HEK293 (cell line): Measurements from ENCODE around the gene NAPSA.

Source experiments
- CTCF ChIA-PET: fragments of 350-600 bp; formaldehyde crosslinking; extraction: SDS; loops from one replicate; lab custom pipeline; 2021; ENCODE audit warnings: antibody characterized with exemption; lab: Yijun Ruan, JAX
- POLR2A ChIA-PET: fragments of 300-600 bp; formaldehyde crosslinking; extraction: SDS; loops from one replicate; lab custom pipeline; 2020; ENCODE audit warnings: antibody characterized with exemption, inconsistent platforms; lab: Yijun Ruan, JAX
- H3K27ac ChIP-seq: fragments of 200-500 bp; sonication (Bioruptor generic); 2 replicates; pipeline ENCODE4 v1.5.1; 2014; ENCODE audit warnings: low read depth, low read length, control low read depth, inconsistent platforms; ENCODE audit errors: extremely low read depth
- H3K36me3 ChIP-seq, 2 experiments: fragments of 200-500 bp in 1 of 2; sonication (Bioruptor generic) in 1 of 2; 1 replicate in 1 of 2; 2 replicates in 1 of 2; pipeline ENCODE4 v1.5.1; 2014 to 2017; ENCODE audit warnings: inconsistent platforms in 2 of 2, low read length in 2 of 2; ENCODE audit not compliant: control insufficient read depth in 2 of 2, insufficient read depth in 1 of 2
- H3K4me1 ChIP-seq: fragments of 200-500 bp; sonication (Bioruptor generic); 2 replicates; pipeline ENCODE4 v1.5.1; 2014; ENCODE audit warnings: mild to moderate bottlenecking, low read length, inconsistent platforms; ENCODE audit not compliant: control insufficient read depth, insufficient read depth
- H3K4me3 ChIP-seq: 2 replicates; pipeline ENCODE4 v1.5.1; 2011; ENCODE audit warnings: low read depth, mild to moderate bottlenecking, control low read depth, low read length, moderate library complexity
- H3K9me3 ChIP-seq: fragments of 200-500 bp; sonication (Bioruptor generic); 2 replicates; pipeline ENCODE4 v1.5.1; 2014; ENCODE audit warnings: low read depth, low read length, inconsistent platforms; ENCODE audit not compliant: control insufficient read depth, insufficient read depth
- RBAK ChIP-seq: fragments of 450-650 bp; formaldehyde crosslinking; IDR thresholded peaks from 2 replicates; pipeline ENCODE4 v1.5.1; 2016; ENCODE audit warnings: missing biosample characterization, missing genetic modification characterization
- SP3 ChIP-seq: fragments of 450-650 bp; formaldehyde crosslinking; IDR thresholded peaks from 2 replicates; pipeline ENCODE4 v1.5.1; 2016; ENCODE audit warnings: missing biosample characterization, missing genetic modification characterization
- ZBTB17 ChIP-seq: fragments of 450-650 bp; formaldehyde crosslinking; IDR thresholded peaks from 2 replicates; pipeline ENCODE4 v1.5.1; 2016; ENCODE audit warnings: missing biosample characterization, missing genetic modification characterization
- ZBTB48 ChIP-seq: fragments of 450-650 bp; formaldehyde crosslinking; IDR thresholded peaks from 2 replicates; pipeline ENCODE4 v1.5.1; 2016; ENCODE audit warnings: missing biosample characterization, missing genetic modification characterization
- ZNF10 ChIP-seq: fragments of 450-650 bp; formaldehyde crosslinking; IDR thresholded peaks from 2 replicates; pipeline ENCODE4 v1.5.1; 2017; ENCODE audit warnings: missing biosample characterization, missing genetic modification characterization
- ZNF133 ChIP-seq: fragments of 450-650 bp; formaldehyde crosslinking; IDR thresholded peaks from 2 replicates; pipeline ENCODE4 v1.5.1; 2016; ENCODE audit warnings: missing biosample characterization, missing genetic modification characterization
- ZNF174 ChIP-seq: fragments of 450-650 bp; formaldehyde crosslinking; IDR thresholded peaks from 2 replicates; pipeline ENCODE4 v1.5.0; 2017; ENCODE audit warnings: missing biosample characterization, mild to moderate bottlenecking, missing genetic modification characterization
- ZNF19 ChIP-seq: fragments of 450-650 bp; formaldehyde crosslinking; IDR thresholded peaks from 2 replicates; pipeline ENCODE4; 2016; ENCODE audit warnings: missing biosample characterization, missing genetic modification characterization, low read depth
- ZNF221 ChIP-seq: fragments of 450-650 bp; formaldehyde crosslinking; IDR thresholded peaks from 2 replicates; pipeline ENCODE4 v1.5.1; 2017; ENCODE audit warnings: missing biosample characterization, missing genetic modification characterization, borderline replicate concordance
- ZNF302 ChIP-seq: fragments of 450-650 bp; formaldehyde crosslinking; IDR thresholded peaks from 2 replicates; pipeline ENCODE4 v1.5.1; 2016; ENCODE audit warnings: missing biosample characterization, missing genetic modification characterization, low read depth
- ZNF37A ChIP-seq: fragments of 450-650 bp; IDR thresholded peaks from 2 replicates; pipeline ENCODE4 v1.5.1; 2018; ENCODE audit warnings: missing biosample characterization, missing genetic modification characterization
- ZNF585B ChIP-seq: fragments of 450-650 bp; formaldehyde crosslinking; IDR thresholded peaks from 2 replicates; pipeline ENCODE4 v1.5.1; 2016; ENCODE audit warnings: missing biosample characterization, missing genetic modification characterization
- ZNF677 ChIP-seq: fragments of 450-650 bp; IDR thresholded peaks from 2 replicates; pipeline ENCODE4 v1.5.0; 2018; ENCODE audit warnings: missing biosample characterization, mild to moderate bottlenecking, missing genetic modification characterization, moderate library complexity
- ZNF785 ChIP-seq: fragments of 450-650 bp; formaldehyde crosslinking; IDR thresholded peaks from 2 replicates; pipeline ENCODE4 v1.5.1; 2016; ENCODE audit warnings: missing biosample characterization, missing genetic modification characterization
- TF ChIP-seq, protein P1 (sequence below): fragments of 450-650 bp; formaldehyde crosslinking; IDR thresholded peaks from 2 replicates; pipeline ENCODE4 v1.5.1; 2017; ENCODE audit warnings: missing biosample characterization, missing genetic modification characterization
- TF ChIP-seq, protein P2 (sequence below): fragments of 450-650 bp; formaldehyde crosslinking; IDR thresholded peaks from 2 replicates; pipeline ENCODE4 v1.5.1; 2016; ENCODE audit warnings: missing biosample characterization, missing genetic modification characterization
- TF ChIP-seq, protein P3 (sequence below): fragments of 450-650 bp; formaldehyde crosslinking; optimal IDR thresholded peaks from 2 replicates; pipeline ENCODE3; 2016; ENCODE audit warnings: missing biosample characterization, mild to moderate bottlenecking, missing genetic modification characterization
- TF ChIP-seq, protein P4 (sequence below): fragments of 450-650 bp; formaldehyde crosslinking; IDR thresholded peaks from 2 replicates; pipeline ENCODE4 v1.5.1; 2017; ENCODE audit warnings: missing biosample characterization, missing genetic modification characterization

Gene NAPSA

DNA sequence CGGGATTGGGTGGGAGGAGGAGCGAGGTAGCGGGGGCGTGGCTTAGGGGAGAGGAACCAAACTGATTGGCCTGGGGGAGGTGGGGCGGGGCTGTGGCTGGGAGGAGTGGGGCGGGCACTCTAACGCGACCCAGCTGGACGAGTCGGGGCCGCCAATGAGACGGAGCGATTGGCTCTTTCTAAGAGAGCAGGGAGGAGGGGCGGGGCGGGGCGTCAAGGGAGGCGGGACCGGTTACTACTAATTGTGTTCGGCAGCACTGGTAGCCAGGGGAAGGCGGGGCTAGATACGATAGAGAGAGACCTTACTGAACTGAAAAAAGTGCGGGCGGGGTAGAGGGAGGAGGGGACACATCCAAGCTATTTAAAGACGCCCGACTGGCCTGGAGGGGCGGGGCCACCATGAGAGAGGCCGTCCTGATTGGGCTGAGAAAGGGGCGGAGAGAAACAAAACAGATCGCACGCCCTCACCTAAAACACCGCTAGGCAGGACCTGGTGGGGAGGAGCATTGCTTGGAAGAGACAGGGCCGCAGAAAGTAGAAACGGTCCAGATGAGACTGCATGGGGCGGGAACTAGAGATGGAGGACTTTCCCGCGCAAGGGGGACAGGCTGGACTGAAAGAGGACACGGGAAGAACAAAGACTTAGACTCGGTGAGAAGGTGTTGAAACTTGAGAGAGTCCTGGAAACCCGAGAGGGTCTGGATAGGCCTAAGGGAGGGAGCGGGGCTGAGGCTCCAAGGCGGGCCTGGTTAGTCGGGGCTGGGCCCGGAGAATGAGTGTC lies 36.1 kb downstream of the NAPSA start, which contains the start of gene KCNC3 (continued):
- no peak for TF ChIP-seq RBAK
- TF ChIP-seq ZNF677 (tag by site-specific recombination), result no peak
- TF ChIP-seq ZNF133, result no peak
- no peak for TF ChIP-seq ZNF221 (tag by site-specific recombination)
- no peak for TF ChIP-seq ZNF302 (tag by site-specific recombination)
- no peak for TF ChIP-seq ZBTB48 (tag by site-specific recombination)
- no peak for TF ChIP-seq ZNF174 (tag by site-specific recombination)
- TF ChIP-seq, protein P1, sequence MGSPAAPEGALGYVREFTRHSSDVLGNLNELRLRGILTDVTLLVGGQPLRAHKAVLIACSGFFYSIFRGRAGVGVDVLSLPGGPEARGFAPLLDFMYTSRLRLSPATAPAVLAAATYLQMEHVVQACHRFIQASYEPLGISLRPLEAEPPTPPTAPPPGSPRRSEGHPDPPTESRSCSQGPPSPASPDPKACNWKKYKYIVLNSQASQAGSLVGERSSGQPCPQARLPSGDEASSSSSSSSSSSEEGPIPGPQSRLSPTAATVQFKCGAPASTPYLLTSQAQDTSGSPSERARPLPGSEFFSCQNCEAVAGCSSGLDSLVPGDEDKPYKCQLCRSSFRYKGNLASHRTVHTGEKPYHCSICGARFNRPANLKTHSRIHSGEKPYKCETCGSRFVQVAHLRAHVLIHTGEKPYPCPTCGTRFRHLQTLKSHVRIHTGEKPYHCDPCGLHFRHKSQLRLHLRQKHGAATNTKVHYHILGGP (tag by site-specific recombination), result no peak
- TF ChIP-seq, protein P2, sequence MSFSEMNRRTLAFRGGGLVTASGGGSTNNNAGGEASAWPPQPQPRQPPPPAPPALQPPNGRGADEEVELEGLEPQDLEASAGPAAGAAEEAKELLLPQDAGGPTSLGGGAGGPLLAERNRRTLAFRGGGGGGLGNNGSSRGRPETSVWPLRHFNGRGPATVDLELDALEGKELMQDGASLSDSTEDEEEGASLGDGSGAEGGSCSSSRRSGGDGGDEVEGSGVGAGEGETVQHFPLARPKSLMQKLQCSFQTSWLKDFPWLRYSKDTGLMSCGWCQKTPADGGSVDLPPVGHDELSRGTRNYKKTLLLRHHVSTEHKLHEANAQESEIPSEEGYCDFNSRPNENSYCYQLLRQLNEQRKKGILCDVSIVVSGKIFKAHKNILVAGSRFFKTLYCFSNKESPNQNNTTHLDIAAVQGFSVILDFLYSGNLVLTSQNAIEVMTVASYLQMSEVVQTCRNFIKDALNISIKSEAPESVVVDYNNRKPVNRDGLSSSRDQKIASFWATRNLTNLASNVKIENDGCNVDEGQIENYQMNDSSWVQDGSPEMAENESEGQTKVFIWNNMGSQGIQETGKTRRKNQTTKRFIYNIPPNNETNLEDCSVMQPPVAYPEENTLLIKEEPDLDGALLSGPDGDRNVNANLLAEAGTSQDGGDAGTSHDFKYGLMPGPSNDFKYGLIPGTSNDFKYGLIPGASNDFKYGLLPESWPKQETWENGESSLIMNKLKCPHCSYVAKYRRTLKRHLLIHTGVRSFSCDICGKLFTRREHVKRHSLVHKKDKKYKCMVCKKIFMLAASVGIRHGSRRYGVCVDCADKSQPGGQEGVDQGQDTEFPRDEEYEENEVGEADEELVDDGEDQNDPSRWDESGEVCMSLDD (tag by site-specific recombination), result no peak
- TF ChIP-seq ZNF10 (tag by site-specific recombination), result no peak
- no peak for TF ChIP-seq ZNF19
- TF ChIP-seq, protein P3, sequence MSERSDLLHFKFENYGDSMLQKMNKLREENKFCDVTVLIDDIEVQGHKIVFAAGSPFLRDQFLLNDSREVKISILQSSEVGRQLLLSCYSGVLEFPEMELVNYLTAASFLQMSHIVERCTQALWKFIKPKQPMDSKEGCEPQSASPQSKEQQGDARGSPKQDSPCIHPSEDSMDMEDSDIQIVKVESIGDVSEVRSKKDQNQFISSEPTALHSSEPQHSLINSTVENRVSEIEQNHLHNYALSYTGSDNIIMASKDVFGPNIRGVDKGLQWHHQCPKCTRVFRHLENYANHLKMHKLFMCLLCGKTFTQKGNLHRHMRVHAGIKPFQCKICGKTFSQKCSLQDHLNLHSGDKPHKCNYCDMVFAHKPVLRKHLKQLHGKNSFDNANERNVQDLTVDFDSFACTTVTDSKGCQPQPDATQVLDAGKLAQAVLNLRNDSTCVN, result no peak
- no peak for TF ChIP-seq ZNF785
- peak; percentile 81 for TF ChIP-seq ZBTB17 (tag by site-specific recombination)
- no peak for TF ChIP-seq ZNF585B (tag by site-specific recombination)
- TF ChIP-seq ZNF37A (tag by site-specific recombination), result no peak

DNA sequence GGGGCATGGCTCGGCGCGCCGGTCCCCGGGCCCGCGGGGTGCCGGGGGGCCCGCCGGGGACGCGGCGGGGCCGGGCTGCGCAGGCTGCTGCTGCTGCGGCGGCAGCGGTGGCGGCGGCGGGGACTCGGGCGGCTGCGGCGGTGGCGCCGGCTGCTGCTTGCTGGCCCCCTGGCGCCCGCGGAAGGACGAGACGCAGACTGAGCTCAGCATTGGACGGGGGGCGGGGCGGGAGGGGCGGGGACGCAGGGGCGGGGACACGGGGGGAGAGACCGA lies 36.6 kb downstream of the NAPSA start:
- POLR2A ChIA-PET, result interaction anchor here (0.6 to 2.7 kb wide), 19 partner anchors 10 to 467 kb away, joined by 3 to 9 read pairs (median 4); partner anchors contain the start of genes ATF5, JOSD2, MYH14 and NR1H2
- Histone ChIP-seq H3K36me3 (no peaks in the 10 kb centered on the region), H3K4me1 (peaks cover 13% of the 10 kb centered on the region), H3K27ac (peak overlapping the region; percentile 32; the same call in 1 of the 2 replicates), H3K9me3 (no peaks in the 10 kb centered on the region), H3K4me3 (peak overlapping the region; percentile 25; the same call in 1 of the 2 replicates)
- CTCF ChIA-PET, result interaction anchor here (0.6 to 1.8 kb wide), 11 partner anchors 10 to 406 kb away, joined by 3 to 11 read pairs (median 4); partner anchors contain the start of gene NR1H2
- TF ChIP-seq, protein P4, sequence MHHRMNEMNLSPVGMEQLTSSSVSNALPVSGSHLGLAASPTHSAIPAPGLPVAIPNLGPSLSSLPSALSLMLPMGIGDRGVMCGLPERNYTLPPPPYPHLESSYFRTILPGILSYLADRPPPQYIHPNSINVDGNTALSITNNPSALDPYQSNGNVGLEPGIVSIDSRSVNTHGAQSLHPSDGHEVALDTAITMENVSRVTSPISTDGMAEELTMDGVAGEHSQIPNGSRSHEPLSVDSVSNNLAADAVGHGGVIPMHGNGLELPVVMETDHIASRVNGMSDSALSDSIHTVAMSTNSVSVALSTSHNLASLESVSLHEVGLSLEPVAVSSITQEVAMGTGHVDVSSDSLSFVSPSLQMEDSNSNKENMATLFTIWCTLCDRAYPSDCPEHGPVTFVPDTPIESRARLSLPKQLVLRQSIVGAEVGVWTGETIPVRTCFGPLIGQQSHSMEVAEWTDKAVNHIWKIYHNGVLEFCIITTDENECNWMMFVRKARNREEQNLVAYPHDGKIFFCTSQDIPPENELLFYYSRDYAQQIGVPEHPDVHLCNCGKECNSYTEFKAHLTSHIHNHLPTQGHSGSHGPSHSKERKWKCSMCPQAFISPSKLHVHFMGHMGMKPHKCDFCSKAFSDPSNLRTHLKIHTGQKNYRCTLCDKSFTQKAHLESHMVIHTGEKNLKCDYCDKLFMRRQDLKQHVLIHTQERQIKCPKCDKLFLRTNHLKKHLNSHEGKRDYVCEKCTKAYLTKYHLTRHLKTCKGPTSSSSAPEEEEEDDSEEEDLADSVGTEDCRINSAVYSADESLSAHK (tag by site-specific recombination), result no peak
- no peak for TF ChIP-seq SP3
